ENCODE measurements around the gene CEACAM19. TPM values are rescaled to one million over a fixed set of nuclear protein-coding genes. Genes with fewer than 3 reads are reported as not detected.

The CEACAM19 gene
- total and polyA plus RNA-seq, 2 of the 4 experiments (the other 2 are of a cell fraction) = 0.72 to 9.3 TPM

- TF ChIP-seq FOS (IDR thresholded peaks at IDR 0.05; ENCODE audit: low read depth, low read length) = no peak
Measured at GRCh38 chr19:44723299-44723951, 52.1 kb downstream of the CEACAM19 start (continued).

DNA sequence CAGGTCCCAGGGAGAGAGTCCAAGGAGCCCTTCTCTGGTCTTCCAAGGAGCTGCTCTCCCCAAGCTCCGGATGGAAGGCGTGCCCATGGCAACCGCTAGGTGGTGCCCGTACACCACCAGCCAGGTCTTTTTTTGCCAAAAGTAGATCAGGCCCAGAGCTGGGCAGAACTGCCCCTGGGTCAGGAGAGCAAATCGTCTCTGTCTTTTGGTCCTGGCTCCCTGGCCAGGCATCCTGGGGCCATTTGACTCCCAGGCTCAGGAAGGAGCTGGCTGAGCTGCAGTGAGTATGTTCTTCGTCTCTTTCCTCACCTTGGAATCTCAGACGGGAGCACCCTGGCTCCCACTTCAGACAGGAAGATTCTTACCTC is 52.7 kb downstream of the CEACAM19 start:
- H3K4me2 ChIP-seq (ENCODE audit: low read depth, low read length) = no peak overlapping the region
- peak; percentile 96 for ATAC-seq (ENCODE audit: low read depth)

More for the DNA sequence above, 52.7 kb downstream of the CEACAM19 start:
- Histone ChIP-seq H3K4me3 (ENCODE audit: insufficient read depth, low read depth, low read length) (no peak overlapping the region), H3K56ac (ENCODE audit: extremely low read depth, insufficient read depth, low read length) (no peak overlapping the region), H2AK5ac (ENCODE audit: low read depth, low read length) (peak overlapping the region; percentile 84), H2BK5ac (ENCODE audit: low read depth, low read length, poor library complexity, severe bottlenecking) (no peak overlapping the region), H2BK15ac (ENCODE audit: low read depth, low read length) (peak overlapping the region; percentile 84; the same call in 2 of the 3 replicates), H4K91ac (ENCODE audit: insufficient read depth, low read depth, low read length) (peak overlapping the region; percentile 60), H3K9me1 (ENCODE audit: insufficient read depth, low read length) (peaks cover 7% of the 10 kb centered on the region), H3K18ac (ENCODE audit: low read depth, low read length) (no peak overlapping the region), H4K20me1 (ENCODE audit: insufficient read depth, low read length) (no peaks in the 10 kb centered on the region), H2AK9ac (replicated peaks; ENCODE audit: low read depth, low read length, poor library complexity) (peak overlapping the region; percentile 73), H3K27me3 (ENCODE audit: control insufficient read depth, insufficient read depth, low read length) (no peaks in the 10 kb centered on the region), H3K79me1 (ENCODE audit: low read depth in 1 of 2, low read length in 2 of 2) (no peaks in the 10 kb centered on the region), H3K9me3 (ENCODE audit: control insufficient read depth, insufficient read depth, low read length) (no peaks in the 10 kb centered on the region), H3K23ac (ENCODE audit: low read depth, low read length) (no peak overlapping the region), H4K5ac (ENCODE audit: low read depth, low read length) (peak overlapping the region; percentile 3; the same call in 1 of the 2 replicates), H4K8ac (ENCODE audit: low read depth in 2 of 2, low read length in 2 of 2) (peak overlapping the region; percentile 44 to 79; a peak in 3 of 4 replicates), H3K36me3 (ENCODE audit: control insufficient read depth, insufficient read depth, low read length) (no peaks in the 10 kb centered on the region), H3K14ac (replicated peaks; ENCODE audit: low read depth, low read length) (peak overlapping the region; percentile 57; the same call in 1 of the 2 replicates), H3K9ac (ENCODE audit: low read depth, low read length) (peak overlapping the region; percentile 3; the same call in 1 of the 2 replicates), H2AFZ (replicated peaks; ENCODE audit: low read length, poor library complexity) (peak overlapping the region; percentile 77), H2BK20ac (ENCODE audit: low read depth, low read length) (peak overlapping the region; percentile 84), H3K4me1 (ENCODE audit: control insufficient read depth, insufficient read depth, low read length) (peaks cover 15% of the 10 kb centered on the region), H3K4ac (ENCODE audit: low read depth, low read length) (peak overlapping the region; percentile 81), H2BK120ac (ENCODE audit: low read depth, low read length) (peak overlapping the region; percentile 88), H3K27ac (ENCODE audit: insufficient read depth, low read length) (0 out of 2 replicates have a peak overlapping the region, but pooled peaks have one; percentile 10)
- ChIA-PET POLR2A (ENCODE audit: unreplicated experiment) (interaction anchor here (1.4 kb wide), 1 partner anchor 30 kb away, joined by 3 read pairs; no protein-coding TSS in a partner anchor), CTCF (interaction anchor here (0.6 to 3.8 kb wide), 21 partner anchors 12 to 153 kb away, joined by 3 to 71 read pairs (median 4); partner anchors contain the start of gene NECTIN2)
- peak; percentile 73 for DNase-seq
- TF ChIP-seq, protein P1, sequence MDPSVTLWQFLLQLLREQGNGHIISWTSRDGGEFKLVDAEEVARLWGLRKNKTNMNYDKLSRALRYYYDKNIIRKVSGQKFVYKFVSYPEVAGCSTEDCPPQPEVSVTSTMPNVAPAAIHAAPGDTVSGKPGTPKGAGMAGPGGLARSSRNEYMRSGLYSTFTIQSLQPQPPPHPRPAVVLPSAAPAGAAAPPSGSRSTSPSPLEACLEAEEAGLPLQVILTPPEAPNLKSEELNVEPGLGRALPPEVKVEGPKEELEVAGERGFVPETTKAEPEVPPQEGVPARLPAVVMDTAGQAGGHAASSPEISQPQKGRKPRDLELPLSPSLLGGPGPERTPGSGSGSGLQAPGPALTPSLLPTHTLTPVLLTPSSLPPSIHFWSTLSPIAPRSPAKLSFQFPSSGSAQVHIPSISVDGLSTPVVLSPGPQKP (IDR thresholded peaks at IDR 0.05; ENCODE audit: borderline replicate concordance, low read depth, low read length) = no peak
- peak; percentile 98 for TF ChIP-seq RAD21 (IDR thresholded peaks at IDR 0.05; ENCODE audit: low read length)
- peak; percentile 98 for TF ChIP-seq SMC3 (IDR thresholded peaks at IDR 0.05; ENCODE audit: low read depth, low read length)
- TF ChIP-seq, protein P2, sequence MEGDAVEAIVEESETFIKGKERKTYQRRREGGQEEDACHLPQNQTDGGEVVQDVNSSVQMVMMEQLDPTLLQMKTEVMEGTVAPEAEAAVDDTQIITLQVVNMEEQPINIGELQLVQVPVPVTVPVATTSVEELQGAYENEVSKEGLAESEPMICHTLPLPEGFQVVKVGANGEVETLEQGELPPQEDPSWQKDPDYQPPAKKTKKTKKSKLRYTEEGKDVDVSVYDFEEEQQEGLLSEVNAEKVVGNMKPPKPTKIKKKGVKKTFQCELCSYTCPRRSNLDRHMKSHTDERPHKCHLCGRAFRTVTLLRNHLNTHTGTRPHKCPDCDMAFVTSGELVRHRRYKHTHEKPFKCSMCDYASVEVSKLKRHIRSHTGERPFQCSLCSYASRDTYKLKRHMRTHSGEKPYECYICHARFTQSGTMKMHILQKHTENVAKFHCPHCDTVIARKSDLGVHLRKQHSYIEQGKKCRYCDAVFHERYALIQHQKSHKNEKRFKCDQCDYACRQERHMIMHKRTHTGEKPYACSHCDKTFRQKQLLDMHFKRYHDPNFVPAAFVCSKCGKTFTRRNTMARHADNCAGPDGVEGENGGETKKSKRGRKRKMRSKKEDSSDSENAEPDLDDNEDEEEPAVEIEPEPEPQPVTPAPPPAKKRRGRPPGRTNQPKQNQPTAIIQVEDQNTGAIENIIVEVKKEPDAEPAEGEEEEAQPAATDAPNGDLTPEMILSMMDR (conservative IDR thresholded peaks at IDR 0.05; ENCODE audit: low read depth, low read length) = peak; percentile 97
- in situ Hi-C loops (cut with MboI; ENCODE audit: low sequenced_read_pairs) (loop anchor here (5.0 kb wide), 2 partner anchors 48 to 118 kb away; no protein-coding TSS in a partner anchor), dilution Hi-C loops (cut with HindIII; ENCODE audit: low sequenced_read_pairs, unreplicated experiment) (no loop called here), intact Hi-C loops (cut with micrococcal nuclease) (loop anchor here (1.0 to 5.0 kb wide), 3 partner anchors 33 to 120 kb away; no protein-coding TSS in a partner anchor)
- whole genome bisulfite sequencing, 2 experiments (ENCODE audit: extremely low coverage in 2 of 2, insufficient read length in 1 of 2) = 26% methylated on average over 7 of the region's 7 CpGs; no CpG with 5 or more reads in 1 of the 2 experiments
- BruUV-seq (replicated peaks) = no TSS peak

Data from IMR-90 (cell line).